ENCODE measurements around the gene MBNL3. TPM values are rescaled to one million over a fixed set of nuclear protein-coding genes. Genes with fewer than 3 reads are reported as not detected.
"Not testable (repeated sequence)": the region's sequence is repeated elsewhere in the genome, so short reads cannot be mapped to it uniquely, and the experiment has no call there.

Gene MBNL3
- total and polyA plus RNA-seq, 2 donors, result 11.5 to 44.1 TPM

DNA sequence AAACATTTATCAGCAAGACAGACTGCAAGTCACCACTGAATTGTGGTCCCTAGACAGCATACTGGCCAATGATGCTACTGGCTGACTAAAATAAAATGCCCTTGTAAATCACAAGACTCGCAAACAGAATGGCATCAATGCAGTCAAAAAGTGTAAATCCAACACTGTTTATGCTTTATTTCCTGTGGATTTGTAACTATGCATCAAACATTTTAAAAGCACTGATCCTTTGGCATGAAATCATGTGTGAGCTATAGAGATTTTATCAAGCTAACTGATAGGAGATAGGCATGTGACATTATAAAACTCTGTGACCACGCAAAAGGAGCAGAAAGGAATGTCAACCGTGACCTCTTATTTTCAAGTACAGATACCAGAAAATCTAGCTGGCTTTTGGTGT lies 20.8 kb downstream of the MBNL3 start:
- no peaks in the 10 kb centered on the region for H3K4me1 ChIP-seq (ENCODE audit: insufficient read depth)
- no peak for DNase-seq (ENCODE audit: extremely low spot score)
- H3K4me3 ChIP-seq (ENCODE audit: low read depth, low read length), result no peak overlapping the region
- H3K27ac ChIP-seq (ENCODE audit: low read depth), result no peak overlapping the region
- H3K36me3 ChIP-seq (ENCODE audit: insufficient read depth), result no peaks in the 10 kb centered on the region
- WGBS, result 61% methylated on average over 3 of the region's 3 CpGs

DNA sequence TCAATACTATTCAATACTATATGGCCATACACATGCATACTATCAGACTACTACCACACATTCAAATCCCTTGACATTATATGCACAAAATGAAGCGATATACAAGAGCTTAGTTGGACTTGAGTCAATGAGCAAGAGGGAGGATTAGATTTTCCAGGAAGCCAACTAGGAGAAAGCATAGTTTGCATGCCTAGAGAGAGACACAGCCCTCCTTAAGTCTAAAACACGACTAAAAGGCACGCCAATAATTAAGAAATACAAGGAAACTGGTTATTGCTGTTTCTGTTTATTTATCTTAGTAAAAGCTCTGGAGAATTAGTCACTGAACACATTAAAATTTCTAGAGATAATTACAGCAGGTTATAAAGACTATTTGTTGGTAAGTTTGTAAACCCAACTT lies 21.8 kb downstream of the MBNL3 start:
- DNase-seq (ENCODE audit: extremely low spot score), result no peak
- WGBS, result 22% methylated on average over 3 of the region's 3 CpGs

DNA sequence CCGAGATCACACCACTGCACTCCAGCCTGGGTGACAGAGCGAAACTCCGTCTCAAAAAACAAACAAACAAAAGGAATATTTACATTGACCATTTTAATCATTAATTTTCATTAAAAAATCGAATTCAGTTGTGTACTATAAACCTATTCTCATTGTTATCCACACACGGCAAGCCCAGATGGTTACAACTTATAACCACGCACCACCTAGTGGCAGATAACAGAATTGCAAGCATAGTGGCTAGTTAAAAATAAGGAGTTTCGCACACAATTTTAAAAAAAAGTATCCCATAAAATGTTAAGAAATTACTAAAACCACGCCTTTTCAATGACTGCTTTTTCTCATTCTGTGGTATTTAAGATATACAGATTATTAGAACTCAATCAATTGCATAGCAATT lies 25.4 kb downstream of the MBNL3 start:
- no peaks in the 10 kb centered on the region for H3K4me1 ChIP-seq (ENCODE audit: insufficient read depth)
- no peak for DNase-seq (ENCODE audit: extremely low spot score)
- H3K4me3 ChIP-seq (ENCODE audit: low read depth, low read length), result no peak overlapping the region
- WGBS, result 73% methylated on average over 8 of the region's 8 CpGs
- H3K36me3 ChIP-seq (ENCODE audit: insufficient read depth), result no peaks in the 10 kb centered on the region
- no peak overlapping the region for H3K27ac ChIP-seq (ENCODE audit: low read depth)

More for the DNA sequence above, 21.8 kb downstream of the MBNL3 start:
- Histone ChIP-seq H3K4me3 (ENCODE audit: low read depth, low read length) (no peak overlapping the region), H3K4me1 (ENCODE audit: insufficient read depth) (no peaks in the 10 kb centered on the region), H3K36me3 (ENCODE audit: insufficient read depth) (no peaks in the 10 kb centered on the region), H3K27ac (ENCODE audit: low read depth) (no peak overlapping the region)

DNA sequence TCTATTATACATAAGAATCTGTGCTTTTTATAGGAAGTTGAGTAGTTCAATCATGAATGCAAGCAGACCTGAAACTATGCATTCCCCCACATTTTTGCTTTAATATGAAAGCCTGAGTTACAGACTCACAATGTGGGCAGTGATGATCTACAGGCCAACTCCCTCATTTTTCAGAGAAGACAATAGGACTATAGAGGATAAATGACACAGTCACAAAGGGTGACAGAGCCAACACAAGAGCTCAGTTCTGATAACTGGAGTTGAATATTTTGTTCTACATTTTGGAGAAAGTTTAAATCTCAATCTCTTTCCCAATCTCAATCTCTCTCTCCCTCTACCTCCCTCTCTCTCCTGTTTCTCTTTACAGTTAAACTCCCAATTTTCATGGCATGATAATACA lies 27.0 kb downstream of the MBNL3 start:
- no peaks in the 10 kb centered on the region for H3K36me3 ChIP-seq (ENCODE audit: insufficient read depth)
- H3K27ac ChIP-seq (ENCODE audit: low read depth), result no peak overlapping the region
- DNase-seq (ENCODE audit: extremely low spot score), result no peak
- H3K4me1 ChIP-seq (ENCODE audit: insufficient read depth), result no peaks in the 10 kb centered on the region
- H3K4me3 ChIP-seq (ENCODE audit: low read depth, low read length), result no peak overlapping the region

DNA sequence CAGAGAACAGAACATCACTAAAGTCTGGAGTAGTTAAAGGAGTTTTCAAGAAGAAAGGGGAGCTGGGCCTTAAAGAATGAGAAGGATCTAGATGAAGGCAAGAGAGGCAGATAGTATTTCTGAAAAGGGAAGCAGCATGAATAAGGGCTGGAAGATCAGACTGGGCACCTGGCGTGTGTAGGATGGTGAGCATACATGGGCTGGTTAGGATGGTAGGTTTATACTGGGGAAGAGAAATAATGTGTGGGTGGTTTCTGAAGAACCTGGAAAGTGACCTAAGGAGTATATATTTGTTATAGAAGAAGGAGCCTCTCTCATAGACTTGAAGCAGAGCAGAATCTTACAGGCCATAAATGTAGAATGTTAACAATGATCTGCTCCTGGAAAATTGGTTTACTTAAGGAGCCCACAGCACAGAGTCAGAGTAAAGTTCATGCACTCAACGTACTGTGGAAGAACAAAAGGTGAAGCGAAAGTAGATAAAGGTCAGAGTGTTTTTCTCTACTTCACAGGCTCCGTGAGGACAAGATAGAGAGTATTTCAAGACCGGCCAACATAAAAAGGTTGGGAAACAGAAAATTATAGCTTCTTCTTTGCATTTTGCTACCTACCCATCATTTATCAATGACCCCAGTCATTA lies 35.8 kb downstream of the MBNL3 start:
- Histone ChIP-seq H3K4me1 (ENCODE audit: insufficient read depth) (no peaks in the 10 kb centered on the region), H3K4me3 (ENCODE audit: low read depth, low read length) (no peak overlapping the region), H3K27ac (ENCODE audit: low read depth) (no peak overlapping the region), H3K36me3 (ENCODE audit: insufficient read depth) (no peaks in the 10 kb centered on the region)
- no peak for DNase-seq (ENCODE audit: extremely low spot score)
- WGBS, result 92% methylated on average over 5 of the region's 5 CpGs

DNA sequence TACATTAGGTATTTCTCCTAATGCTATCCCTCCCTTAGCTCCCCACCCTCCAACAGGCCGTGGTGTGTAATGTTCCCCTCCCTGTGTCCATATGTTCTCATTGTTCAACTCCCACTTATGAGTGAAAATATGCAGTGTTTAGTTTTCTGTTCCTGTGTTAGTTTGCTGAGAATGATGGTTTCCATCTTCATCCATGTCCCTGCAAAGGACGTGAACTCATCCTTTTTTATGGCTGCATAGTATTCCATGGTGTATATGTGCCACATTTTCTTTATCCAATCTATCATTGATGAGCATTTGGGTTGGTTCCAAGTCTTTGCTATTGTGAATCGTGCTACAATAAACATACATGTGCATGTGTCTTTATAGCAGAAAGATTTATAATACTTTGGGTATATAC lies 42.9 kb downstream of the MBNL3 start:
- not testable (repeated sequence) for H3K4me1 ChIP-seq (ENCODE audit: insufficient read depth); H3K4me3 ChIP-seq (ENCODE audit: low read depth, low read length); H3K36me3 ChIP-seq (ENCODE audit: insufficient read depth); H3K27ac ChIP-seq (ENCODE audit: low read depth); DNase-seq (ENCODE audit: extremely low spot score)
- WGBS, result 97% methylated on average over 3 of the region's 3 CpGs

DNA sequence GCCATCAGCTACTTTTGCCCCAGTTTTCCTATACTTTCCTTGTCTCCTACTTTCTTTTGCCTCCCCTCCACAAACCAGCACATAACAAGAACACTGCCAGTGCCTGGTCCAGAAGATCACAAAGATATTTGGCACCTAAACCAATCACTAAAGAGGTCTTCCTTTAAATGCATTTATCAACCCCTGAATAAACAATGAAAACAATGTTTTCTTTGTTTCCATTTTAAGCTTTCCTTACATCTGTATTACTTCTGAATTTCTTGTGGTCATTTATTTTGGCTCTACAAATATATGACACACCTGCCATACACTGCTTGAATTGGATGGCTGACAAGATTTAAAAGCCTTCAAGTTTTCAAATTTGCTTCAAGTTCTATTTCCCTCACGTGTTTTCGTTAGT lies 43.9 kb downstream of the MBNL3 start:
- 85% methylated on average over 2 of the region's 2 CpGs for WGBS
- no peak for DNase-seq (ENCODE audit: extremely low spot score)

DNA sequence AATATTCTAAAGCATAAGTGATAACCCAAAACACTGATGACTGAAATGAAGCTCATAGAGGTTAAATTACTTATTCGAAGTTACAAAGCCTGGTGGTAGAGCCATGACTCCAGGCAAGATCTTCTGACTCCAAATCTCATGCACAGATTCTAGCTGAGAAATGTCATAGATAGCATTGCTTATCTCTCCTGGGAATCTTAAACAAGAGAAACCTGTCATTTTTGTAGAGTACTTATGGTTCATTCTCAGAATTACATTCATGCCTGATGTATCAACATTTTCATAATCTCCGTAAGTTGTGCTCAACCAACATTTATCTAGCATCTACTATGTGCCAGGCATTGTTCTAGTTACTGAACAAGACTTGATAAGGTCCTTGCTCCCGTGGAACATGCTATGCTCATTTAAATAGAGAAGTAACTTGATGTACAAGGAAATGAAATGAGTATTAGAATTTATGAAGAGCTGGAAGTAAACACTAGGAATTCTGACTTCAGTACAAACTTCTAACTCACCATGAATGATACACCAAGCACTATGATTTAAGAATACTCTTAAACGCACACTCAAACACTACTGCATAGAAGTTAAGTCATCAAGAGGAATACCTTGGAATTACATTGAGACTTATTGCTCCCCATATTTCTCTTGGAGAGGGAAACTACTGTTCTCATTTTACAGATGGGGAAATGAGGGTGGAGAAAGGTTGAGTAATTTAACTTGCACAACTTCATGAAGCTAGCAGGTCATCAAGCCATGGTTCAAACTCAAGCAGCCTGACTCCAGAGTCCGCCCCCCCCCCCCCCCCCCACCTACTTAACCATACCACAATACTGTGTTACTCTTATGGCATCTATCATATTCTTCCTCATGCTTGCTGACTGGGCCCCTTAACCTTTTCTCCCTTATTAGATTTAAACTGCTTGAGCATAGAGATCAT lies 45.4 kb downstream of the MBNL3 start:
- 77% methylated on average over 5 of the region's 5 CpGs for WGBS
- Histone ChIP-seq H3K4me1 (ENCODE audit: insufficient read depth) (no peaks in the 10 kb centered on the region), H3K36me3 (ENCODE audit: insufficient read depth) (no peaks in the 10 kb centered on the region), H3K27ac (ENCODE audit: low read depth) (no peak overlapping the region), H3K4me3 (ENCODE audit: low read depth, low read length) (no peak overlapping the region)
- no peak for DNase-seq (ENCODE audit: extremely low spot score)

More for the DNA sequence above, 43.9 kb downstream of the MBNL3 start:
- Histone ChIP-seq H3K4me3 (ENCODE audit: low read depth, low read length) (no peak overlapping the region), H3K36me3 (ENCODE audit: insufficient read depth) (no peaks in the 10 kb centered on the region), H3K4me1 (ENCODE audit: insufficient read depth) (no peaks in the 10 kb centered on the region), H3K27ac (ENCODE audit: low read depth) (no peak overlapping the region)

DNA sequence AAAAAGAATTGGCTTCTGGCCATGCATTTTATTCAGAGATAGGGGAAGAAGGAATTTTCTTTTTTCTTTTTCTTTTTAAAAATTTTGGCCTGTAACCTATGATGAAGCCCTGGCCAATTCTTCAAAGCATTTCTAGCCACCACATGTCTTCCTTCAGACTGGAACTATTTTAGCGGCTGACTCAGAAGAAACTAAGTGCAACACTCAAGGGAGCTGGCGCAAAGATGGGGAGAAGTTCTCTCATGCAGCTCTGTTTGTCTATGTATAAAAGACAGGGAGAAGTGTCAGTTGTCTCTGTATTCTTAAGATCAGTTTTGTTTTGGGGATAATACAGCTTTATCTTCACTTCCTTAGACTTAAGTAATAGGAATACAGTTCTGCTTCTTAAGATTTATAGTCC lies 46.1 kb downstream of the MBNL3 start:
- no peaks in the 10 kb centered on the region for H3K36me3 ChIP-seq (ENCODE audit: insufficient read depth)
- H3K27ac ChIP-seq (ENCODE audit: low read depth), result no peak overlapping the region
- no peak overlapping the region for H3K4me3 ChIP-seq (ENCODE audit: low read depth, low read length)
- H3K4me1 ChIP-seq (ENCODE audit: insufficient read depth), result no peaks in the 10 kb centered on the region
- WGBS, result 56% methylated on average over 2 of the region's 2 CpGs
- DNase-seq (ENCODE audit: extremely low spot score), result no peak

DNA sequence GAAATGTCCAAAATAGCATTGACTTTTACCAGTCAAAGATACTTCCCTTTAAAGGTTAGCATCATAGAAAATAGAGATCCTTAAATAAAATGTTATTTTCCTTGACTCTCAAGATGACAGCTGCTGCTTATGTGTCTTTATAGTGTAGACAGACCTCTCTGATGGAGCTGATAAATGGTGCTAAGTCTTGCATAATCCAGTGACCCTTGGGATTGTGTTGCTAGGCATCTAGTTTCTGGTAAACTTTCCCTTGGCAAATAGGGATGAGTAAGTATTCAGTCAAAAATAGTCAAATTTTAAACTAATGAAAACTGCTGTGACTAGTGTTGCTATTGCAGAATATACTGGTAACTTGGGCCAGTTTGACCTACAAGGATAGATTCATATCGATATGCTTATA lies 53.6 kb downstream of the MBNL3 start:
- no peaks in the 10 kb centered on the region for H3K36me3 ChIP-seq (ENCODE audit: insufficient read depth)
- H3K4me3 ChIP-seq (ENCODE audit: low read depth, low read length), result no peak overlapping the region
- H3K4me1 ChIP-seq (ENCODE audit: insufficient read depth), result no peaks in the 10 kb centered on the region
- H3K27ac ChIP-seq (ENCODE audit: low read depth), result no peak overlapping the region
- 90% methylated on average over 1 of the region's 1 CpG for WGBS
- no peak for DNase-seq (ENCODE audit: extremely low spot score)

DNA sequence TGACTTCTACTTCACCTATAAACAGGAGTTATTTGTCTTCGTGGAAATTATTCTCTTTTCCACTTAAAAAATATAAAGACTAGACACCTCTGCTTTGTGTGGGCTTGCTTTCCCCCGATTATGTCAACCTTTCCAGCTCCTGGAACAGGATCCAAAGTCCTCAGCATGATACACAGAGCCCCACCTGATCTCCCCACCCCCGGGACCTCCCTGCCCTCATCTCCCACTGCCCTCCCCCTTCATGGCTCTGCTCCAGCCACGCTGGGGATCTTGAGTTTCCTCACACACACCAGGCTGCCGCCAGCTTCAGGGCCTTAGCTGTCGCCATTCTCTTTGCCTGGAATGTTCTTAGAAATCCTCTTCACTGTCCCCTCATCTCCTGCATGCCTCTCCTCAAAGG lies 55.3 kb downstream of the MBNL3 start:
- H3K27ac ChIP-seq (ENCODE audit: low read depth), result no peak overlapping the region
- no peak overlapping the region for H3K4me3 ChIP-seq (ENCODE audit: low read depth, low read length)
- no peak for DNase-seq (ENCODE audit: extremely low spot score)
- WGBS, result 85% methylated on average over 6 of the region's 6 CpGs
- H3K4me1 ChIP-seq (ENCODE audit: insufficient read depth), result no peaks in the 10 kb centered on the region
- no peaks in the 10 kb centered on the region for H3K36me3 ChIP-seq (ENCODE audit: insufficient read depth)

DNA sequence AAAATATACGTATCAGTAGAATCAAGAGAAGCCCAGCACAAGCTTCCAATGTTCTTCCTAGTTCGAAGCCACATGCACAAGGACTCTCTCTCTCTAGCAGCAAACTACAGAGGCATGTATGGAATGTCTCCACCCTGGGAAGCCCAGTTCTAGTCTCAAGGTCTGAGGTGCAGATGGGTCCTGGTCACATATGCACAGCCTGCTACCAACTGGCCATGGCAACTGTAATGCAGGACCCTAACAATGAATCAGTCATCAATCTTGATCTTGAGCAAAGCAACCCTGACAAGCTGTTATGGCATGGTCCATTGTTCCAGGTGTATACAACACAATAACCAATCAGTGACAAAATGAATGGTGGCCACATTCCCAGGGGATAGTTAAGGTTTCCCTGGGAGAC lies 55.8 kb downstream of the MBNL3 start:
- WGBS, result 89% methylated on average over 2 of the region's 2 CpGs

DNA sequence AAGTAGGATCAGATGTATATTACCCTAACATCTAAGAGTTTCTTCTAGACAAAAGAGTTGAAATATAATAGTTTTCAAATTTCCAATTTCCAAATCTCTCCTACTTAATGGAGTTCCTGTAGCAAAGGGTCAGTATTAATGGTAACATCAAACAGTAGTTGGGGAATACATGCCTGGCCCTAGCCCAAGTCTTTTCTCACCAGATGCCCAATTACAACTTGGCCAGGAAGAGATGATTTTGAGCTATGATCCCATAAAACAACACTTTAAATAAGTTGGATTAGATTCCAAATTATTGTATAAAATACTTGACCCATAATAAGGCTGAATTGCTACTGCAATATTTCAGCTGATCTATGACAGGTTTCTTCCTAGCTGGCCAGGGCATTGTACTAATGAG lies 59.9 kb downstream of the MBNL3 start:
- H3K4me1 ChIP-seq (ENCODE audit: insufficient read depth), result no peaks in the 10 kb centered on the region
- H3K36me3 ChIP-seq (ENCODE audit: insufficient read depth), result no peaks in the 10 kb centered on the region
- DNase-seq (ENCODE audit: extremely low spot score), result no peak
- H3K27ac ChIP-seq (ENCODE audit: low read depth), result no peak overlapping the region
- H3K4me3 ChIP-seq (ENCODE audit: low read depth, low read length), result no peak overlapping the region

More for the DNA sequence above, 55.8 kb downstream of the MBNL3 start:
- Histone ChIP-seq H3K4me1 (ENCODE audit: insufficient read depth) (no peaks in the 10 kb centered on the region), H3K27ac (ENCODE audit: low read depth) (no peak overlapping the region), H3K36me3 (ENCODE audit: insufficient read depth) (no peaks in the 10 kb centered on the region), H3K4me3 (ENCODE audit: low read depth, low read length) (no peak overlapping the region)
- no peak for DNase-seq (ENCODE audit: extremely low spot score)

DNA sequence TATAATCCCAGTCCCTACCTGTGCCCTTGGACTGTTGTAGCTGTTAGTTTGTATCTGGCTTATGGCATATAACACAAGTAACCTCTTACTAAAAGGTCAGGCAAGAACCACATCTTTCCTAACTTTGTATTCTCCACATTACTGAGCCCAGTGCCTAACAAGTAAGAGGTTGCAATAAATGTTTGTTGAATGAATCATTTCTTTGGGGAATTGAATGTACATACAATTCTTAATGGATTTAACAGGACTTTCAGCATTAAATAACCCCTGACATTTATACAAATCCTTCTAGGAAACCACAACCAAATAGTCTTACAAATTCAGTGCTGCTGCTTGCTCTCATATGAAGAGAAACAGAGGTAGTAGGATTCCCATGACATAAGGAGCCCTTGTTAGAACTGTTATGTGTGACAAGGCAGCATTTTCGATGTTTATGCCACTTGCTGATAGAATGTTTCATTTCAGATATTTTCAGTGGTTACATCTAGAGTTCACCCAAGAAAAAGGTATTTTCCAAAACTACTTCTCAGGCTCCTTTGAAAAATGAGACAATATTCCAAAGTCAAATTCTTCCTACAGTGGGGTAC lies 62.0 kb downstream of the MBNL3 start:
- H3K36me3 ChIP-seq (ENCODE audit: insufficient read depth), result no peaks in the 10 kb centered on the region

More for the DNA sequence above, 62.0 kb downstream of the MBNL3 start:
- 76% methylated on average over 1 of the region's 1 CpG for WGBS
- DNase-seq (ENCODE audit: extremely low spot score), result no peak
- H3K4me1 ChIP-seq (ENCODE audit: insufficient read depth), result no peaks in the 10 kb centered on the region
- no peak overlapping the region for H3K4me3 ChIP-seq (ENCODE audit: low read depth, low read length)
- no peak overlapping the region for H3K27ac ChIP-seq (ENCODE audit: low read depth)
